MCF 10A (cell line): ENCODE measurements around the gene AMIGO2. TPM values are rescaled to one million over a fixed set of nuclear protein-coding genes. Genes with fewer than 3 reads are reported as not detected.

ENCODE experiments used
- BruUV-seq: library from RNA; stranded (reverse); fragments of 400-500 nt; replicated peaks from 2 replicates; lab custom pipeline; 2021; lab: Mats Ljungman, UMichigan
- CTCF ChIA-PET: fragments of 300-600 bp; sonication (Branson Sonifier 250); formaldehyde crosslinking; extraction: SDS; loops from one replicate; lab custom pipeline; 2021; ENCODE audit warnings: antibody characterized with exemption, inconsistent platforms; lab: Yijun Ruan, JAX
- POLR2A ChIA-PET: fragments of 300-600, 350-650 bp; sonication (Branson Sonifier 250); formaldehyde crosslinking; extraction: SDS; loops from one replicate; lab custom pipeline; 2020; ENCODE audit warnings: antibody characterized with exemption, inconsistent platforms; lab: Yijun Ruan, JAX
- DNase-seq: peaks from one replicate; pipeline ENCODE4 v3.0.0-alpha.2; 2018; ENCODE audit not compliant: unreplicated experiment
- H3K27ac Mint-ChIP-seq: one replicate; pipeline ENCODE4 v1.8.0; 2022; ENCODE audit warnings: mild to moderate bottlenecking, low read depth, mixed read lengths; ENCODE audit not compliant: unreplicated experiment
- H3K27me3 Mint-ChIP-seq: one replicate; pipeline ENCODE4 v1.8.0; 2022; ENCODE audit warnings: mixed read lengths; ENCODE audit not compliant: insufficient read depth, unreplicated experiment
- H3K36me3 Mint-ChIP-seq: one replicate; pipeline ENCODE4 v1.8.0; 2022; ENCODE audit warnings: mild to moderate bottlenecking, moderate library complexity, mixed read lengths; ENCODE audit not compliant: insufficient read depth, unreplicated experiment
- H3K4me1 Mint-ChIP-seq: one replicate; pipeline ENCODE4 v1.8.0; 2022; ENCODE audit warnings: mixed read lengths; ENCODE audit not compliant: insufficient read depth, unreplicated experiment
- H3K4me3 Mint-ChIP-seq: one replicate; pipeline ENCODE4 v1.8.0; 2022; ENCODE audit warnings: mild to moderate bottlenecking, moderate library complexity, mixed read lengths; ENCODE audit not compliant: unreplicated experiment
- H3K9me3 Mint-ChIP-seq: one replicate; pipeline ENCODE4 v1.8.0; 2022; ENCODE audit warnings: mixed read lengths; ENCODE audit not compliant: unreplicated experiment
- CTCF ChIP-seq: fragments of 200-600 bp; IDR thresholded peaks from one replicate; pipeline ENCODE4 v1.8.0; 2022; ENCODE audit warnings: antibody characterized with exemption, mild to moderate bottlenecking; ENCODE audit not compliant: unreplicated experiment
- intact Hi-C: fragments of 100-400 bp; cut with micrococcal nuclease; formaldehyde crosslinking; loops from 2 replicates; pipeline ENCODE4 v1.14.1; 2022
- total RNA-seq: library from RNA; stranded (reverse); gene quantifications from 2 replicates; pipeline ENCODE4 v1.2.3, GENCODE V29; 2022

The AMIGO2 gene
- total RNA-seq, 1 experiment from 2014 or later = 32.6 TPM

GRCh38 chr12:47035484-47035883 is 44.3 kb downstream of the AMIGO2 start:
- intact Hi-C loops = no loop called here
- no peaks in the 10 kb centered on the region for H3K9me3 Mint-ChIP-seq
- no peak overlapping the region for H3K4me3 Mint-ChIP-seq
- H3K27ac Mint-ChIP-seq = no peak overlapping the region
- H3K36me3 Mint-ChIP-seq = no peaks in the 10 kb centered on the region
- ChIA-PET POLR2A (interaction anchor here (0.9 kb wide), 1 partner anchor 43 kb away, joined by 3 read pairs; no protein-coding TSS in a partner anchor), CTCF (interaction anchor here (0.6 to 1.1 kb wide), 3 partner anchors 31 to 264 kb away, joined by 3 to 6 read pairs (median 4); partner anchors contain the start of genes AMIGO2 and PCED1B)
- BruUV-seq = no TSS peak
- peaks cover 16% of the 10 kb centered on the region for H3K4me1 Mint-ChIP-seq
- no peak for DNase-seq
- no peak for TF ChIP-seq CTCF
- no peaks in the 10 kb centered on the region for H3K27me3 Mint-ChIP-seq

DNA sequence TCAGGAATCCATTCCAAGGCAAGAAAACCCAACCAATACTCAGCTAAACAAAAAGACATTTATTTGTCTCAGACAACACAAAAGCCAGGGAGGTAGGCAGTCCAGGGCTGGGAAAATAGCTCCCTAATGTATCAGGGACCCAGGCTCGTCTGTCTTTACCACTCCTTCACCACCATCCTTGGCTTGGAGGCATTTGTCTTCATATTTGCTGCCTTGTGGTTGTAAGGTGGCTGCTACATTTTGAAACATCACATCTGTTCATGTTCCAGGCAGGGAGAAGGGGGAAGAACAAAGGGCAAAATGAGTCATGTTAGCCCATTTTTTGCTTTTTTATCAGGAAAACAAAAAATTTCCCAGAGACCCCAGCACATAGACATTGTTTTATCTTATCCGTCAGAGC is 45.1 kb downstream of the AMIGO2 start:
- DNase-seq = no peak
- CTCF ChIA-PET = interaction anchor here (0.6 to 4.5 kb wide), 9 partner anchors 13 to 964 kb away, joined by 3 to 69 read pairs (median 17); partner anchors contain the start of gene PCED1B
- POLR2A ChIA-PET = interaction anchor here (2.1 to 3.5 kb wide), 3 partner anchors 36 to 363 kb away, joined by 8 to 25 read pairs (median 19); partner anchors contain the start of genes AMIGO2 and PCED1B
- Mint-ChIP-seq H3K9me3 (no peaks in the 10 kb centered on the region), H3K27me3 (no peaks in the 10 kb centered on the region), H3K36me3 (no peaks in the 10 kb centered on the region), H3K4me3 (no peak overlapping the region), H3K4me1 (peaks cover 16% of the 10 kb centered on the region), H3K27ac (no peak overlapping the region)
- no TSS peak for BruUV-seq
- intact Hi-C loops = loop anchor here (5.0 kb wide), 1 partner anchor 518 kb away; no protein-coding TSS in a partner anchor
- no peak for TF ChIP-seq CTCF

DNA sequence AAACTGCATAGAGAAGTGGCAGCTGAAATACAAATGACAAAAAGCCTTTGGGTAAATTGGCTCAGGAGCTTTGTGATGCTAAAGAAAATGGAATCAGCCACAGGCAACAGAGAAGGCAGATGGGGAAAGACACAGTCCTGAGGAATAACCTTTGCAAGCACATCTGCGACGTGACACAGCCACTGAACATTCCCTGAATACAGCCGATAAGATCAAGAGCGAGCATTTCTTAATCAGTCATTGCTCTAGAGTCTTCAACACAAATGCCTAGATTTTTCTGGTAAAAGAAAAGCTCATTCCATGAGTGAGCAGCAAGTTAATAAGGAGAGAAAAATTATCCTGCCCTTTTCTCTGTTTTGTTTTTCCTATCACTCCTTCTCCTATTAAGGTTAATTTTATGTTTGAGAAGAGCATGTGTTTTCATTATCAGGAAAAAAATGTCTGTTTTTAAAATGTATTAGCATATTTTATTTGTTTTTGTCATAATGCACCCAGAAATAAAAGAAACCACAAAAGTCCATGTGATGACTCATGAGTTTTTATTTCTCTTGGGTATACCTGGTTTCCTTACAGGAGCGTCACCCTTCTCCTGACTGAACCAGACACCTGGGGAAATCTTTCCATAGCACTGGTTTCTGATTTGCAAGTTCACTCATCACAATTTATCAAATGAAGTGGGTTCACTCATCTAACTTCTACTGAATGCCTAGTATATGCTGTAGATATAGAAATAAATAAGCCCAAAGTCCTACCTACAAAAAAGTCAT is 45.8 kb downstream of the AMIGO2 start:
- no peak for TF ChIP-seq CTCF
- ChIA-PET POLR2A (interaction anchor here (0.7 to 3.5 kb wide), 10 partner anchors 15 to 1161 kb away, joined by 3 to 25 read pairs (median 4); partner anchors contain the start of genes AMIGO2, PCED1B and RPAP3), CTCF (interaction anchor here (0.6 to 4.5 kb wide), 21 partner anchors 13 to 963 kb away, joined by 3 to 69 read pairs (median 6); partner anchors contain the start of genes AMIGO2 and PCED1B)
- intact Hi-C loops = loop anchor here (2.0 to 5.0 kb wide), 2 partner anchors 518 to 603 kb away; no protein-coding TSS in a partner anchor
- no peaks in the 10 kb centered on the region for H3K36me3 Mint-ChIP-seq
- peaks cover 21% of the 10 kb centered on the region for H3K4me1 Mint-ChIP-seq
- H3K27ac Mint-ChIP-seq = peak overlapping the region; percentile 72
- peak; percentile 53 for DNase-seq
- no TSS peak for BruUV-seq
- peak overlapping the region; percentile 21 for H3K4me3 Mint-ChIP-seq
- H3K9me3 Mint-ChIP-seq = no peaks in the 10 kb centered on the region
- no peaks in the 10 kb centered on the region for H3K27me3 Mint-ChIP-seq

- no peaks in the 10 kb centered on the region for H3K9me3 Mint-ChIP-seq
- no TSS peak for BruUV-seq
- peak; percentile 49 for DNase-seq
- H3K4me3 Mint-ChIP-seq = peak overlapping the region; percentile 21
- no peak for TF ChIP-seq CTCF
- no peaks in the 10 kb centered on the region for H3K36me3 Mint-ChIP-seq
- ChIA-PET POLR2A (interaction anchor here (0.7 to 3.5 kb wide), 13 partner anchors 14 to 1042 kb away, joined by 3 to 25 read pairs (median 4); partner anchors contain the start of genes AMIGO2 and PCED1B), CTCF (interaction anchor here (0.6 to 4.5 kb wide), 40 partner anchors 9 to 1489 kb away, joined by 3 to 69 read pairs (median 6); partner anchors contain the start of genes AMIGO2 and PCED1B)
- peaks cover 21% of the 10 kb centered on the region for H3K4me1 Mint-ChIP-seq
- H3K27me3 Mint-ChIP-seq = no peaks in the 10 kb centered on the region
- H3K27ac Mint-ChIP-seq = peak overlapping the region; percentile 72
- intact Hi-C loops = loop anchor here (2.0 to 5.0 kb wide), 2 partner anchors 519 to 604 kb away; no protein-coding TSS in a partner anchor
Measured at GRCh38 chr12:47033081-47033480, 46.7 kb downstream of the AMIGO2 start.
